ENCODE data around the gene CD300LD. TPM values are rescaled to one million over a fixed set of nuclear protein-coding genes. Genes with fewer than 3 reads are reported as not detected.
"Not testable (repeated sequence)": the region's sequence is repeated elsewhere in the genome, so short reads cannot be mapped to it uniquely, and the experiment has no call there.

The CD300LD gene
- total RNA-seq, 1 donor from 2014 or later: not detected

DNA sequence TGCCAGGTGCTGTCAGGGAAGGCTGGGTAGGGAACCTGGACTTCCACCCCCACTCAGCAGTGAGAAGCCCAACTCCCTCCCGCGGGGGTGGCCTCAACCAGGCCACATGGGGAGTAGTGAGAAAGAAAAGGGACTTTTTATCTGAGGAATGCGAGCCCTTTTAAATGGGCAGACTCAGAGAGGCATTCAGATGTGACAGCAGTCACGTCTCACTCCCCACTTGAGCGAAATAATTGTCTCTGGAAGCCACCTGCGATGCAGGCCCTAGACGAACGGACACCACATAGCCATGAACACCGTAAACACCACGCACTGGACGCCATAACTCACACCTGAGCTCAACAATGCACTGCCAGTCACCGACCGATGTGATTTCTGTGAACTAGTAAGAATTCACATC lies 43.3 kb upstream of the CD300LD start:
- no peak for DNase-seq
- Histone ChIP-seq H3K4me3 (no peak overlapping the region), H3K27ac (no peak overlapping the region), H3K9me3 (no peaks in the 10 kb centered on the region), H3K4me1 (peaks cover 5% of the 10 kb centered on the region), H3K36me3 (no peaks in the 10 kb centered on the region), H3K27me3 (ENCODE audit: low read depth) (peaks cover 26% of the 10 kb centered on the region)
- no peak for ATAC-seq
- TF ChIP-seq, protein P1, sequence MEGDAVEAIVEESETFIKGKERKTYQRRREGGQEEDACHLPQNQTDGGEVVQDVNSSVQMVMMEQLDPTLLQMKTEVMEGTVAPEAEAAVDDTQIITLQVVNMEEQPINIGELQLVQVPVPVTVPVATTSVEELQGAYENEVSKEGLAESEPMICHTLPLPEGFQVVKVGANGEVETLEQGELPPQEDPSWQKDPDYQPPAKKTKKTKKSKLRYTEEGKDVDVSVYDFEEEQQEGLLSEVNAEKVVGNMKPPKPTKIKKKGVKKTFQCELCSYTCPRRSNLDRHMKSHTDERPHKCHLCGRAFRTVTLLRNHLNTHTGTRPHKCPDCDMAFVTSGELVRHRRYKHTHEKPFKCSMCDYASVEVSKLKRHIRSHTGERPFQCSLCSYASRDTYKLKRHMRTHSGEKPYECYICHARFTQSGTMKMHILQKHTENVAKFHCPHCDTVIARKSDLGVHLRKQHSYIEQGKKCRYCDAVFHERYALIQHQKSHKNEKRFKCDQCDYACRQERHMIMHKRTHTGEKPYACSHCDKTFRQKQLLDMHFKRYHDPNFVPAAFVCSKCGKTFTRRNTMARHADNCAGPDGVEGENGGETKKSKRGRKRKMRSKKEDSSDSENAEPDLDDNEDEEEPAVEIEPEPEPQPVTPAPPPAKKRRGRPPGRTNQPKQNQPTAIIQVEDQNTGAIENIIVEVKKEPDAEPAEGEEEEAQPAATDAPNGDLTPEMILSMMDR (IDR thresholded peaks at IDR 0.05): no peak
- intact Hi-C loops (cut with DNase I): no loop called here

DNA sequence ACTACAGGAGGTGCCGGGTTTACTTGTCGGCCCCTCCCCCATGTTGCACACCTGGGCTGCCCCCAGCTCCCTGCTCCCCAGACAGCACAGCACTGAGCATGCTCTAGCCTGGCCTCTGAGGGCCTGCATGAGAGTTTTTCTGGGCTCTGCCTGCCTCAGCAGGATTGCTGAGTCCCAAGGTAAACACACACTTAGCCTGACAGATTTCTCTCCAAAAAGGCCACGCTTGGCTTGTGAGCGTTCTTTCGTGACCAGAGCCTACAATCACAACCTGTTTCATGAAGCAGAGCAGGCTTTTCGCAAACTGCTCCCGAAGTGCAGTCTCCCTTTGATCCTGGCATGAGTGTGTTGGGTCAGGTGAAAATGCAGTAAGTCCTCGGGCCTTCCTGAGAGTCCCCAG lies 41.2 kb upstream of the CD300LD start:
- Histone ChIP-seq H3K4me3 (no peak overlapping the region), H3K9me3 (no peaks in the 10 kb centered on the region), H3K4me1 (peaks cover 5% of the 10 kb centered on the region), H3K27me3 (ENCODE audit: low read depth) (peaks cover 21% of the 10 kb centered on the region), H3K36me3 (no peaks in the 10 kb centered on the region), H3K27ac (no peak overlapping the region)
- no peak for ATAC-seq
- DNase-seq: no peak
- intact Hi-C loops (cut with DNase I): no loop called here
- TF ChIP-seq, protein P1 (IDR thresholded peaks at IDR 0.05): no peak

DNA sequence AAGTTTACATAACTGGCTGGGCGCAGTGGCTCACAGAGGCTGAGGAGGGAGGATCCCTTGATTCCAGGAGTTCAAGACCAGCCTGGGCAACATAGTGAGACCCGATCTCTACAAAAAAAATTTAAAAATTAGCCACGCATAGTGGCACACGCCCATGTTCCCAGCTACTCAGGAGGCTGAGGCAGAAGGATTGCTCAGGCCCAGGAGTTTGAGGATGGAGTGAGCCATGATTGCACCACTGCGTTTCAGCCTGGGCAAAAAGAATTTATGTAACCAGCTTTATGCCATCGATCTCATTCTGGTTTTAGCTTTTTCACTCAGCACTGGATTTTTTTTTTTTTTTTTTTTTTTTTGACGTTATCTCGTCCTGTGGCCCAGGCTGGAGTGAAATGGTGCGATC lies 40.5 kb upstream of the CD300LD start:
- intact Hi-C loops (cut with DNase I): no loop called here
- DNase-seq (no peak), ATAC-seq (no peak)
- no peak overlapping the region for H3K27ac ChIP-seq
- H3K4me1 ChIP-seq: peaks cover 5% of the 10 kb centered on the region
- peaks cover 19% of the 10 kb centered on the region for H3K27me3 ChIP-seq (ENCODE audit: low read depth)
- H3K36me3 ChIP-seq: no peaks in the 10 kb centered on the region
- no peaks in the 10 kb centered on the region for H3K9me3 ChIP-seq
- TF ChIP-seq, protein P1 (IDR thresholded peaks at IDR 0.05): no peak
- H3K4me3 ChIP-seq: no peak overlapping the region

DNA sequence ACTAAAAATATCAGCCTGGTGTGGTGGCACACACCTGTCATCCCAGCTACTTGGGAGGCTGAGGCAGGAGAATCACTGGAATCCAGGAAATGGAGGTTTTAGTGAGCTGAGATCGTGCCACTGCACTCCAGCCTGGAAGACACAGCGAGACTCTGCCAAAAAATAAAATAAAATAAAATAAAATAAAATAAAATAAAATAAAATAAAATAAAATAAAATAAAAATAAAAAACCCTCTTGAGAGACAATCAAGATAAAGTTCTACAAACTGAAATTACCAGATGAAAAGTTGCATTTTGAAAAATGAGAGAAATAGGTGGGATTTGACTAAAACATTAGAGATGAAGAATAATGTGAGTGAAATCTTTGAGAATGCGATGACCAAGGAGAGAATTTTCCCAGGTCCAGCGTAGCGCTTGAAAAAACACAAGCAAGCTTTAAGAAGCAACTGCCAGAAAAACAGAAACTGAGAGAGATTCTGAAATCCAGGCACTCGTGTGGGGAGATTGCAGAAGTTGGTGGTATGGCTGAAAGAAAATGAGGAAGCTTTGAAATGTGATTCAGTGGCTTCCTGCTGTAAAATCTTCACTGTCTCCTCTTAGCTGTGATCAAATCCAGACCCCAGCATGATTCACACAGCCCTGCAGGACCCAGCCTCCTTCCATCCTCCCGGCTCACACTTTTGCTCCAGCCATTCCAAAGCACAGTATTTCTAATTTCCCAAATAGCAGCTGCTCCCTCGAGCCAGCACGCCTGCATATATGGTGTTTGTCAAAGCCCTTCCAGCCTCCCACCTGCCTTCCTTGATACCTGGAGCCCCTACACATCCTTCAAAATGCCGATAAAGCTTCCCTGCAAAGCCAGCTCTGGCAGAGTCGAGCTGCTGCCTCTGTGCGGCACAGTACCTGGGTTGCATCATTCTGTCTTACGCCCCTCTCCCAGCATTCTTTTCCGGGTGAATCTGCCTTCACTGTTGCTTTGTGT lies 39.7 kb upstream of the CD300LD start:
- H3K27me3 ChIP-seq (ENCODE audit: low read depth): peaks cover 15% of the 10 kb centered on the region
- no peak overlapping the region for H3K27ac ChIP-seq
- no peak overlapping the region for H3K4me3 ChIP-seq
- TF ChIP-seq, protein P1 (IDR thresholded peaks at IDR 0.05): no peak
- H3K36me3 ChIP-seq: no peaks in the 10 kb centered on the region
- DNase-seq (no peak), ATAC-seq (peak; percentile 68 to 80)
- no peaks in the 10 kb centered on the region for H3K9me3 ChIP-seq
- peaks cover 5% of the 10 kb centered on the region for H3K4me1 ChIP-seq
- intact Hi-C loops (cut with DNase I): no loop called here

DNA sequence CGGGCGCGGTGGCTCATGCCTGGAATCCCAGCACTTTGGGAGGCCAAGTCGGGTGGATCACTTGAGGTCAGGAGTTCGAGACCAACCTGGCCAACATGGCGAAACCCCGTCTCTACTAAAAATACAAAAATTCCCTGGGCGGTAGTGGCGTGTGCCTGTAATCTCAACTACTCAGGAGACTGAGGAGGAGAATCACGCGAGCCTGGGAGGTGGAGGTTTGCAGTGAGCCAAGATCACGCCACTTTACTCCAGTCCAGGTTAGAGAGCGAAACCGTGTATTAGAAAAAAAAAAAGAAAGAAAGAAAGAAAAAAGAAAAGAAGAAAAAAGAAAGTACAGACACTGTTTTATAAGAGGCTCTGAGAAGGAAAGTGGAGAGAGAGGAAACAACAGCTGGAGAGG lies 38.2 kb upstream of the CD300LD start:
- H3K4me3 ChIP-seq; intact Hi-C loops (cut with DNase I); H3K27ac ChIP-seq; ATAC-seq; H3K36me3 ChIP-seq; DNase-seq; H3K4me1 ChIP-seq; H3K9me3 ChIP-seq: not testable (repeated sequence)
- H3K27me3 ChIP-seq (ENCODE audit: low read depth): peaks cover 11% of the 10 kb centered on the region

DNA sequence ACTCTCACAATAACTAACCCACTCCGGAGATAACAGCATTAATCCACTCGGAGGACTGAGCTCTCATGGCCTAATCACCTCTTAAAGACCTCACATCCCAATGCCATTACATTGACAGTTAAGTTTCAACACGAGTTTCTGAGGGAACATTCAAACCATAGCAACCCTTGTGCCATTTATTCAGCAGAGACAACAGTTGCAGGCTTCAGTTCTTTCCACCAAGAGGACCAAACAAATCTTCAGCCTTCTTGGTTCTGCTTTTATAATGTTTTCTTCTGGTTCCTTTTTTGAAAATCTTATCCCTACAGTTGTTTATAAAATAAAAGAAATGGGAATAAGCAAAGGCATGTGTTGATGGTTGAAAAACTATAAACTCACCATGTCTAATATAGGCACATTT lies 33.6 kb upstream of the CD300LD start:
- no peaks in the 10 kb centered on the region for H3K4me1 ChIP-seq
- H3K4me3 ChIP-seq: no peak overlapping the region
- DNase-seq (no peak), ATAC-seq (no peak)
- no peaks in the 10 kb centered on the region for H3K36me3 ChIP-seq
- no peak overlapping the region for H3K27ac ChIP-seq
- TF ChIP-seq, protein P1 (IDR thresholded peaks at IDR 0.05): no peak
- intact Hi-C loops (cut with DNase I): no loop called here
- no peaks in the 10 kb centered on the region for H3K9me3 ChIP-seq
- H3K27me3 ChIP-seq (ENCODE audit: low read depth): peaks cover 3% of the 10 kb centered on the region

All from lower lobe of right lung (tissue), 2 donors.